UCSD-AML1 (cell line): ENCODE data around the gene HOXA3.

Experiments used
- DNase-seq: peaks from one replicate; lab custom pipeline; 2025; ENCODE audit not compliant: unreplicated experiment; lab: John Stamatoyannopoulos, UW

HOXA3 gene

GRCh38 chr7:27131390-27131819, 21.0 kb downstream of the HOXA3 start:
- DNase-seq, result no peak

- no peak for DNase-seq
These were observed 21.6 kb downstream of the HOXA3 start, which contains the start of gene HOXA4 for GRCh38 chr7:27130540-27131389. TSS of gene HOXA4 (minus strand) at chr7:27130757. CDS start at chr7:27130733, 24 bp downstream.

DNA sequence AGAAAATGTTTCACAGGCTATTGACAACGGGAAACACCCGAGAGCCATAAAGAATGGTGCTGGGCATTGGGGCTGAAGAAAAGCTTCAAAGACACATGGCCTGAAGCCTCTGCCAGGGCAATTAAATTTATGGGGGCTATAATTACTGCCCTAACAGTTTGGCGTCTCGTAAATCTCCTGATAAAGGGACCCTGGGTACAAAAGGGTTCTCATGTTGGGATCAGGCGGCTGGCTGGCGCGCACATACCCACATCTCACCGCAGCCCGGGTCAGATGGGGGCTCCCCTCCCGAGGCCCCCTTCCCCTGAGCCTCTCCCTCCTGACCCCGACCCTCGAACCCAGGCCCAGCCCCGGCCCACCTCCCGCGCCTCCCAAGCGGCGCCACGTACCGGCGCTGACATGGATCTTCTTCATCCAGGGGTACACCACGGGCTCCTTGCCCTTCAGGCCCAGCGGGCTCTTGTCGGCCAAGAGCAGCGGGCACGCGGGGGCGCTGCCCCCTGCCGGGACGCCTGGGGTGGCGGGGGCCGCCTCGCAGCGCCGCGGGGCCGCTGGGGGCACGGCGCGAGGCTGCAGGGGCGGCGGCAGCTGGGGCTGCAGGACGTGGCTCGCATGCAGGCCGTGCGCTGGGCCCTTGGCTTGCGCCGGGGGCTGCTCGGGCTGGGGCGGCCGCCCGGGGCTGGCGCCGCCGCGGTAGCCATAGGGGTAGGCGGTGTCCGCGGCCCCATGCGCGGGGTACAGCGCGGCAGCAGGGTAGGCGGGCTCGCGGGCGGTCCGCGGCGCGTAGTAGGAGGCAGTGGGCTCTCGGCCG, 22.4 kb downstream of the HOXA3 start:
- no peak for DNase-seq

GRCh38 chr7:27128776-27129728, 23.3 kb downstream of the HOXA3 start:
- DNase-seq, result no peak

DNA sequence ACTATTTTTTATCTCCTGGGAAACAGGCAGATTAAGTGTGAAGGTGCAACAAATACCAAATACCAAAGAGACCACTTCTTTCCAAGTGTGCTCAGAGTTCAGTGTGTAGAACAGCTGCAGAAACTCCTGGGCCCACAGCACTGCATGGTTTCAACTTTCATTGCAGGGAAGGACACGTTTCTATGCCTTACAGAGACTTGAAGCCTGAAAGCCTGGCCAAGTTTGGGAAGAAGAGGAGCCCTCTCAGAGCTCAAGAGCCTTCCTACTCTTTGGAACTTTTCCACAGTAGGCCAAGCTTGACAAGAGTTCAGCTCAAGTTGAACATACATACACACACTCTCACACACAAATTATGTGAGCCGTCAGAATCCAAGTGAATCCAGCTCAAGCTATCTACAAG, 24.3 kb downstream of the HOXA3 start:
- DNase-seq, result no peak

- no peak for DNase-seq
These were observed 25.6 kb downstream of the HOXA3 start for GRCh38 chr7:27126596-27127327.

DNA sequence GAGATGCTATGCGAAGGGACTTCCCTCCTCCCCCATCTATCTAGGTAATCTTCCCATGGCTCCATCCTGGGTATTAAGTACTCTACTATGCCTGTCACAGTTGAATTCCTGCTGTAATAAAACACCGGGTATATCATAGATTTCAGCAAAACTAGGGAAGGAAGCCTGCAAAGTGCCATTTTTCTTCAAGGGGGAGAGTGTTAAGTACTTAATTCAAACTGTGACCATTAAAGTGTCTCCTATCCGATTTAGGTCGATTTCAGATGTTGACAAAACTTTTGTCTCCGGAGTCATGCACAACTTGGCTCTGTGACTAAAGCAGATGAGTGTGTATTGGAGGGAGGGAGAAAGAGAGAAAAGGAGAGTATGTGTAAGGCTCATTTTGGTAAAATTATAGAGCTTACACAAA, 26.4 kb downstream of the HOXA3 start:
- no peak for DNase-seq

GRCh38 chr7:27124902-27125689, 27.3 kb downstream of the HOXA3 start:
- no peak for DNase-seq

- no peak for DNase-seq
These were observed 28.1 kb downstream of the HOXA3 start for GRCh38 chr7:27124096-27124901.

- DNase-seq, result no peak
These were observed 28.8 kb downstream of the HOXA3 start for GRCh38 chr7:27123477-27124053.

DNA sequence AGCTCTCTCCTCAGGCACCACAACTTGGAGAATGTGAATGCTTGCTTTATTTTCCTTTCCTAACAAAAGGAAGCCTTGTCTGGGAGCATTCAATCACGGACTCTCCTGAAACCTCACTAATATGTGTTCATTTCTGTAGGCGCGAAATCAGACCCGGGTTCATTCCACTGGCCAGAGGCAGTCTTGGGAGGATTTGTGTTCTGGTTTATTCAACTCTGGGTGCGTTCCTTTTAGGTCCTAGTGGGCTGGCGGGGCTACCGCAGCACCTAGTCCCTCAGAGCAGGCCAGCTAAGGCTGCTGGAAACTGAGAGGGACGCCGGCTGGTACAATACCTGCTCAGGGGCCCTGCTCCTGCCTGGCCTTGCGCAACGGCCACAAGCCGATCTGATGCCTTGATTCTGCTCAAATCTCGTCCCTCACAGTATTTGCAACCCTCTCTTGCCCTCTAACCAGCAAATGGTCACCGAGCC, 29.3 kb downstream of the HOXA3 start:
- DNase-seq, result no peak

DNA sequence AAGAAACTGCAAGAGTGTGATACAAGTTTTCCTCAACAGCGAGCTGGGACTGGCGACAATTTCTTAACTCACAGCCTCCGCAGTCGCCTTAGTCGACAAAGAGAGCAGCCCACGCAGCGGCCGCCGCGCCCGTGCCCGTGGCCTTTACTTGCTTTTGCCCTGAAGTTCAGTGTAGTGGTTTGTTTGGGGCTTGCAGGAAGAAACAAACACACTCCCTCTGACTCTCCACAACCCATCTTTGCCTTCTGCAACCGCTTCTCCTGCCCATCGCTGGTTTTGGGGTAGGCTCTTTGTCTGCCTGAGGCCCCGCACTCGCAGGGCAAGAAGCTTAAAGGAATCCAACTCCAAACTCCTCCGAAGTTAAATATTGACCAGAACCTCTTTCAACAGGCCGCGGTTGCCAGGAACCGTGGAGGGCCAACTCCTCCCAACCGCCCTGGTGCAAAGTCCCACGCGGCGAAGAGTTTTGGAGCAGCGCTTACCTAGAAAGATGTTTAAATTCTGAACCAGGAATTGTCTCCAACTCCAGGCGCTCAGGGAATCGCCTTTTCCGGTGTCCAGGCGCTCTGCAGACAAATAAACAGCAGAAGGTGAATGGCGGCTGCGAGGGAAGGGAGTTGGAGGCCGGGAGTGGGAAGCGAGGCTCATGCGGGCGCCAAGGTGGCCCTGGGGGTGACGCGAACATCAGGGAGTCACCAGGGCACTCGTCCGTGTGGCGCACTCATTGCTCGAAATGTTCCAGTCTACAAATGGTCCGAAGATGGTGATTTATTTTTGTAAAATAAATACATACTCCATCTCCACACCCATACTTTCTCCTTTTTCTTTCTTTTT, 30.1 kb downstream of the HOXA3 start:
- no peak for DNase-seq

- DNase-seq, result no peak
These were observed 30.7 kb downstream of the HOXA3 start for GRCh38 chr7:27121684-27122076.

- DNase-seq, result no peak
These were observed 32.9 kb downstream of the HOXA3 start for GRCh38 chr7:27119412-27119911.

GRCh38 chr7:27118580-27118979, 33.8 kb downstream of the HOXA3 start:
- no peak for DNase-seq

GRCh38 chr7:27117887-27118491, 34.4 kb downstream of the HOXA3 start:
- no peak for DNase-seq
